HG03460 (cell line): ENCODE data around the gene ETV6.

ENCODE experiments used
- ATAC-seq: cut with Tn5 transposase; IDR thresholded peaks from one replicate; pipeline ENCODE4 v1.9.1; 2021; ENCODE audit not compliant: unreplicated experiment

Gene ETV6

DNA sequence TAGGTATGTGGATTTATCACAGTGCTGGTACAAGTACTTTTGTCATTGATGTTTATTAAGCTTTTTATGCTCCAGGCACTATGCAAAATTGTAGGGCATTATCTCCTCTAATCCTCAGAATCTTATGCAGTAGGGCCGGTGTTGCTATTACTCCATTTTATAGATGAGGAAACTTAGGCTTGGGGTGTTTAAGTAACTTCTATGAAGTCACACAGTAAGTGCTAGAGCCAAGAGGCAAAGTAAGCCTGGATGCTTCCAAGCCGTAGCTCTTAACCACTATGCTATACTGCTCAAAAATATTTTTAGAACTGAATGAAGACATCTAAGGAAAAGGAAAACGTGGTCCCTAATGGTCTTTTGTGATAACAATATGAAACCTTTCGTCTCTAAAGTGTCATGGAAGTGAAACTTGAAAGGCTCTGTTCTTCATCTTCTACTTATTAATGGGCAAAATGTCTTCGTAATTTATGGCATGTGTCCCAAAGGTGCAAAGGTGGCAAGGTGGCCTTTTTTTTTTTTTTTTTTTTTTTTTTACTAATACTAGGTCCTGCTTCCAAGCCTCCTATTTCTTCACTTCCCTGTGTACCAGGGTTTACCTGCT is 85.2 kb downstream of the ETV6 start:
- no peak for ATAC-seq

DNA sequence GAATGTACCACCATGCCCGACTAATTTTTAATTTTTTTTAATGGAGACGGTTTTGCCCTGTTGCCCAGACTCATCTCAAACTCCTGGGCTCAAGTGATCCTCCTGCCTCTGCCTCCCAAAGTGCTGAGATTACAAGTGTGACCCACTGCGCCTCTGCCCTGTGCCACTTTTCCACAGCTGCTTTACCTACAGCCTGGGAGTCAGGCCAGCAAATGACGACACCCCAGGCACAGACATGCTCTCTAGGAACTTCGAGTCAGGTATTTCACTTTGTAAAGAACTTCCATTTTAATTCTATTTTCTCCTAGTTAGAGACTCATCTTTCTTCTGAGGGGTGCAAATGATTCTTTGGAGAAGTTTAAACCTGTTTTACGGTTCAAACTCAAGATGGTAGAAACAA is 89.0 kb downstream of the ETV6 start:
- no peak for ATAC-seq

DNA sequence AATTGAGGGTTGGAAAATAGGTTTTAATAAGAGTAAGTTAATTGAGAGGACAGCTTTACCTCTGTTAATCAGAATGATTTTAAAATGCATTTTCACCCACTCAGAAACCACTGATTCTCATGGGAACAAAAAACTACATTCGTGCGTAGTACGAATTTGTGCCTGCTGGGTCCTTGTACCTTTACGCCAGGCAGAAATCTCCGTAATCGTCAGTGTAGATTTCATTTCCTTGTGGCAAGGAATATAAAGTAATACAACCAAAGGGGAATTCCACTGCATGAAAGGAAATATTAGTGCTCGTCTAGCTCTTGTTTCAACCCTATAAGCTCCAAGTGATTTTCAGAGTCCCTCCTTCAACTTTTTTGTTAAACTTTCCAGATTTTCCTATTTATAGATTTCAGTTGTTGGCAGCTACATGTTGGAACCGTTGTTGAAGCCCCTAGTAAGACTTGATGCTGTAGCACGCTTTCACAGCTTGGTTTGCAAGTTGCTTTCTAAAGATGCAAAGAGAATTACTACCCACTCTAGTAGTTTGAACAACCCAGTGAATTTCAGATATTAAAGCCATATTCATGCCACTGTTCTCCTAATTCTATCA is 90.6 kb downstream of the ETV6 start:
- ATAC-seq, result no peak

GRCh38 chr12:11741434-11742092 is 92.1 kb downstream of the ETV6 start:
- ATAC-seq, result no peak

- ATAC-seq, result no peak
Observed at GRCh38 chr12:11743423-11744409, 94.2 kb downstream of the ETV6 start.

DNA sequence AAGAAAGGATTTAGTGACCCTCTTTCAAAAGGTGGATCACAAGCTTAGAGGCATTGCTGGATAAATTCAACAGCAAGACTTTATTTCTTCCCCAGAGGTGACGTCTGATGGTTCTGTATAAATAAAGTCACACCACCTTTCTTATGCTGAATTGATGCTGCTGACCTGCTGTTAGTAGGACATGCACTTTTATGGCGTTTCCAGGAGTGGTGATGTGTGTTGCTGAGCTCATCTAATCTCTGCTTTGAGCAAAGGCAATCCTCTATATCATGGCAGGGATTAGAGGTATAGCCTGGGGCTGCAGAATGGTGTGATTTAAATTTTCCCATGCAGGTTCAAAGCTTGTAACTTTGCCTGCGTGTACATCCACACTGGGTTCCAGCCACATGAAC is 94.9 kb downstream of the ETV6 start:
- ATAC-seq, result no peak

DNA sequence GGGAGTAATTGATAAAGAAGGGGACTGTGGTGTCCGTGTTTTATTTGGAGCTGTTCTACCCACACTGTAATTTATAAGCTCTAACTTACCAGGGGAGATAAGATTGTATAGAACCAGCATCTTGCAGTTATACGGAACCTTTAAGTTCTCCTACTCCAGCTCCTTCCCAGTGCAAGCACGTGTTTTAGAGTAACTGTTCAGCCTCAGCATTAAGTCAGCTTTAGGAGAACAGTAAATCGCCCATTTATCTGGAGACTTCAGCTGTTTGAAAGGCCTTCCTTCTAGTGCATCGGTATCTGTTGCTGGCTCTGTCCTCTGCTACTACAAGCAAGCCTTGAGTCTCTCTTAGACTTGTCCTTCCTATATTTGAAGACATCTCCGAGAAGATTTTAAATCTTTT is 95.6 kb downstream of the ETV6 start:
- ATAC-seq, result no peak

DNA sequence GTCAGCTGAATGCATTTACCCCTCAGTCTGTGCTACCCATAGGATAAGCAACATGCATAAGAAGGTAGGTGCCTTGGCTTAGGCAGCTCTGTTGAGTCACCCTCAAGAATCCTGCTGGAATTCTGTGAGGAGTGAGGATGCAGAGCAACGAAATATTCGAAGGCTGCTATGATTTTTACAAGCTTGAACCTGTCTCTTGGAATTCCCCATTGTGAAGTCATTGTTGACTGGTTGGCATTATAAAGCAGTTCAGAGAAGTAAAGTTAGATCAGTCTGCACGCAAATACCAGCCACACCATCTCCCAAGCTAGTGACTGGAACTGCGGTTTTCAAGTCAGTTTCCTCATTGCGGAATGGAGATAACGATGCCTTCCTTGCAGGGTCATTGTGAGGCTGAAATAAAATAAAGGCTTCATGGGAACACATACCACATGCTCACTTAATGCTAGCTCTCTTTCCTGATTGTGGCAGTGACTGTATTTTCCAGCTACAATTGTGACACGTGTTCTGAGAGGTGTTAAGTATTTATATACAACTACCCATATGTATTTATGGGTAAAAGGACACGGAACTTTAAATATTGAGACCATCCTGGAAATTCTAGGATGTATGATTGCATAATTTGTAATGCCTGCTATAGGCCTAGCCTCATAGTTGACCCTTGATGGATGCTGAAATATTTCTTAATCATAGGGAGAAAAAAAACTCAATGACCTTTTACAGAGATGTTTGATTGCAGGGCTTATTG is 96.7 kb downstream of the ETV6 start:
- ATAC-seq, result peak; percentile 34

DNA sequence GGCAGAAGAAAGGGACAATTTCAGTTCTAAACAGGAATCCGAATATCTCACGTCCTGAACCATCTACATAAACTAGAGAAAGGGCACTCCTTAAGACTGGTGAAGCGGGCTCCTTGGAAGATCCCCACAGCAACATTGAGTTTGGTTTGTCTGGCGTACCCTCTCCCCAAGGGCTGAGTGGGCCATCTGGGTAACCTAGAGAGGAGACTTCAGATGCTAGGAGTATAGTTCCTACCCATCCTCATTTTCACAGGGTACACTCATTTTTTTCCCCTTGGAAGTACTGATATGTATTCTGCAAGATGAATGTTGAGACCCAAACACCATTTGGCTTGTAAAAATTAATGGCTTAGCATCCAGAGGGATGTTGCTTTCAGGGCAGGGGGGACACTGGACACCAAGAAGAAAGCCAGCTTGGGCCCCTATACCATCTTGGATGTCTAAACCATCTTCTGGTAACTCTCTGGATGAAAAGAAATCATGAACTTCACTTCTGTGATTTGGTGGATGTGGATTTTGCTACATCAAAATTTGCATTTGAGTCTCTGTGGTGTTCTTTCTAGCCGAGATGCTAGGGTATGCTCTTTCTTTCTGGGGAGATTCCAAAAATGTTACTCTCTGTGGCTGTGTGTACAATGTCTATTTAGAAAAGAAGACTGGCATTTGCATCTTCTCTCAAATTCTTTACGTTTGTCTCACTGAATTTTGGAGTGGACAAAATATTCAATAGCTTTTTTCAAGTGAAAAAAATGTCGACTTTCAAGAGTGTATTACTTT is 97.7 kb downstream of the ETV6 start:
- ATAC-seq, result no peak

DNA sequence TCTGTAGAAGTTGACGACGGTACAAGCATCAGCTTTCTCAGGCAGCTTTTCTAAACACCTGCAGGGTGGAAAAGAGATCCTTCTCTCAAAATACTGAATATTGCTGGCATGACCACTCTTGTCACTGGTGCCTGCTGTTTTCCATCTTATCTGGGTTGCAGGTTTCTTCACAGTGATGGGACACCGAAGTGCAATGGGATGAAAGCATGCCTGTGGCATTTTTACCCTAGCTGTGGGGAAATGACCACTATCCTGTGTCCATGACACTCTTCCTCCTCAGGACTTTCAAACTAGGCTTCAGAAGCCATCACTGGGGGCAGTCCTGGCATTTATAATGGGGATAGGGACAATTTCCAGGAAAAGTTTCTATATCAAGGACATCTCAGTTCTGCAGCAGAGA is 98.5 kb downstream of the ETV6 start:
- ATAC-seq, result no peak

- ATAC-seq, result no peak
Observed at GRCh38 chr12:11748903-11749302, 99.4 kb downstream of the ETV6 start.

GRCh38 chr12:11749943-11750690 is 100.6 kb downstream of the ETV6 start:
- ATAC-seq, result peak; percentile 55

GRCh38 chr12:11752403-11753149 is 103.1 kb downstream of the ETV6 start:
- ATAC-seq, result no peak

DNA sequence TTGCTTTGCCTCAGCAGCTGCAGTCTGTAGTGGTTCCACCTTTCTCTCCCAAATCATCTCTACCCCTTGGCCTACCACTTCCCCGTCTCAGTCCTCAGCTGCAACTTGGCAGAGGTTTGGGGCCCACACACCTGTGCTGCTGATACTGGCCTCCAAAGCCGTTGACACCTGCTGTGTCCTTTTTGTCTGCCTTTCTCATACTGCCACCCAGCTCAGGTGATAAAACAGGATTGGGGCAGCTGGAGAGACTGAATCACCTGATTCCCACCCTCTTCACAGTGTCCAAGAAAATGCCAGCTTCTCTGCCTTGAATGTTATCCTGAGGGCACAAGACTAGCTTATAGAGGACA is 103.7 kb downstream of the ETV6 start:
- no peak for ATAC-seq

GRCh38 chr12:11753826-11754225 is 104.4 kb downstream of the ETV6 start:
- no peak for ATAC-seq

GRCh38 chr12:11754256-11754655 is 104.8 kb downstream of the ETV6 start:
- no peak for ATAC-seq

DNA sequence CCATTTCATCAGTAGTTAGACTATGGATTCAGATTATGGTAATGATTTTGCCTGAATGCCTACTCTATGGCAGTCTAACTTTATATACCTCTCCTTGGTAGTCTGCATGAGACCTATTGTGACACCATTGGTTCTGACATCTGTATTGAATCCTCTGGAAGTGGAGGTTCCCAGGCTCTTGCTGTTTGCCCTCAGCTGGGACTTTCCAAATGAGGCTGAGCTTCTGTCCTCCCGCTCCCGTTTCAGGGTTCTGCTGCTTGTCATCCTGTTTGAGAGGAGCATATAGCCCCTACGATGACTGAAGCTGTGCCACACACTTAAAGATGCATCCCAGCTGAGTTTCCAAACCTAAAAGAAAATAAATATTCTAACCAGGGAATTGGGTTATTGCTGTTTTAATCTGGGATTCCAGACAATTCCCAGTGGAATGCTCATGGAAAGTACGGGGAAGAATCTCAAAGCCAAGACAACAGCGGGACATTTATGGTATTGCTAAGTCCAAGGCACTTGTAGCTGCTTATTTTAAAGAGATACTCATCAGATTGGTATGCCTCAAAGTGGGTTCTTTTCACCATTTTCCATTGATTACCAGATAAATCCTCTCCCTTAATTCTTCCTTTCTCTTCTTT is 105.9 kb downstream of the ETV6 start:
- ATAC-seq, result no peak

- ATAC-seq, result no peak
Observed at GRCh38 chr12:11756022-11756421, 106.5 kb downstream of the ETV6 start.
